Loucy (cell line): Measurements from ENCODE around the gene ARHGAP28.

Source experiments
- H2AFZ ChIP-seq: fragments of 200-600 bp; sonication (generic); 2 replicates; pipeline ENCODE4 v1.6.0; 2016; ENCODE audit warnings: antibody characterized with exemption, mild to moderate bottlenecking, low read length, moderate library complexity
- H3F3A ChIP-seq: fragments of 200-600 bp; 2 replicates; pipeline ENCODE4 v1.6.0; 2016; ENCODE audit warnings: antibody characterized with exemption, low read depth, mild to moderate bottlenecking
- H3K27me3 ChIP-seq: fragments of 200-600 bp; sonication (generic); 2 replicates; pipeline ENCODE4 v1.6.1; 2014; ENCODE audit warnings: low read length, mild to moderate bottlenecking; ENCODE audit not compliant: insufficient read depth, poor library complexity, severe bottlenecking
- H3K36me3 ChIP-seq: fragments of 200-600 bp; sonication (generic); 2 replicates; pipeline ENCODE4 v1.6.1; 2016; ENCODE audit warnings: low read length; ENCODE audit not compliant: insufficient read depth
- H3K4me1 ChIP-seq: fragments of 200-600 bp; sonication (generic); 2 replicates; pipeline ENCODE4 v1.5.1; 2014; ENCODE audit warnings: low read length, mild to moderate bottlenecking; ENCODE audit not compliant: insufficient read depth, poor library complexity, severe bottlenecking
- H3K4me2 ChIP-seq: fragments of 200-600 bp; sonication (generic); 2 replicates; pipeline ENCODE4 v1.6.0; 2014; ENCODE audit warnings: antibody characterized with exemption, low read length, low read depth, mild to moderate bottlenecking; ENCODE audit not compliant: poor library complexity, severe bottlenecking
- H3K4me3 ChIP-seq: fragments of 200-600 bp; sonication (generic); 2 replicates; pipeline ENCODE4 v1.5.1; 2014; ENCODE audit warnings: low read length, mild to moderate bottlenecking, mixed read lengths; ENCODE audit not compliant: poor library complexity, severe bottlenecking
- H3K79me2 ChIP-seq: fragments of 200-600 bp; sonication (generic); 2 replicates; pipeline ENCODE4 v1.6.1; 2014; ENCODE audit warnings: low read length; ENCODE audit not compliant: insufficient read depth
- H3K9ac ChIP-seq: fragments of 200-600 bp; sonication (generic); 2 replicates; pipeline ENCODE4 v1.6.0; 2014; ENCODE audit warnings: mild to moderate bottlenecking, low read depth, low read length, moderate library complexity; ENCODE audit not compliant: poor library complexity, severe bottlenecking
- H3K9me2 ChIP-seq: fragments of 200-600 bp; sonication (generic); replicated peaks from 2 replicates; pipeline ENCODE4 v1.6.1; 2016; ENCODE audit warnings: low read depth, low read length, mixed read lengths
- H3K9me3 ChIP-seq: fragments of 200-600 bp; sonication (generic); 2 replicates; pipeline ENCODE4 v1.6.1; 2014; ENCODE audit warnings: mild to moderate bottlenecking, antibody characterized with exemption, low read length, low read depth; ENCODE audit not compliant: insufficient read depth
- H4K20me1 ChIP-seq: fragments of 200-600 bp; sonication (generic); 2 replicates; pipeline ENCODE4 v1.6.0; 2014; ENCODE audit warnings: antibody characterized with exemption, low read length, mild to moderate bottlenecking; ENCODE audit not compliant: insufficient read depth, poor library complexity, severe bottlenecking
- CTCF ChIP-seq: fragments of 200-600 bp; sonication (generic); conservative IDR thresholded peaks from 2 replicates; pipeline ENCODE4 v1.5.1; 2014; ENCODE audit warnings: mild to moderate bottlenecking, antibody characterized with exemption, low read length
- EZH2phosphoT487 ChIP-seq: fragments of 200-600 bp; IDR thresholded peaks from 2 replicates; pipeline ENCODE4 v1.6.1; 2018; ENCODE audit warnings: antibody characterized with exemption, mild to moderate bottlenecking, moderate library complexity, borderline replicate concordance

ARHGAP28 gene

GRCh38 chr18:6951336-6952090 lies 222.0 kb downstream of the ARHGAP28 start:
- Histone ChIP-seq H3K27me3 (no peaks in the 10 kb centered on the region), H3K79me2 (no peaks in the 10 kb centered on the region), H3K4me3 (no peak overlapping the region), H3K9me3 (peaks cover 3% of the 10 kb centered on the region; the same call in 1 of the 2 replicates), H3K9me2 (no peaks in the 10 kb centered on the region), H3K36me3 (no peaks in the 10 kb centered on the region), H3F3A (no peaks in the 10 kb centered on the region), H3K4me2 (no peak overlapping the region), H3K4me1 (no peaks in the 10 kb centered on the region), H3K9ac (no peak overlapping the region), H4K20me1 (no peaks in the 10 kb centered on the region), H2AFZ (no peak overlapping the region)
- TF ChIP-seq EZH2phosphoT487 (no peak), CTCF (no peak)

GRCh38 chr18:6954501-6954900 lies 225.0 kb downstream of the ARHGAP28 start:
- Histone ChIP-seq H3K4me3 (no peak overlapping the region), H3K9me2 (no peaks in the 10 kb centered on the region), H3K9me3 (peaks cover 3% of the 10 kb centered on the region; the same call in 1 of the 2 replicates), H2AFZ (no peak overlapping the region), H3K79me2 (no peaks in the 10 kb centered on the region), H3K27me3 (no peaks in the 10 kb centered on the region), H4K20me1 (no peaks in the 10 kb centered on the region), H3K4me2 (no peak overlapping the region), H3K4me1 (no peaks in the 10 kb centered on the region), H3K9ac (no peak overlapping the region), H3K36me3 (no peaks in the 10 kb centered on the region), H3F3A (no peaks in the 10 kb centered on the region)
- TF ChIP-seq CTCF (no peak), EZH2phosphoT487 (no peak)

GRCh38 chr18:6955304-6955703 lies 225.8 kb downstream of the ARHGAP28 start:
- H3K4me3 ChIP-seq: no peak overlapping the region
- no peaks in the 10 kb centered on the region for H3K79me2 ChIP-seq
- H3K9me3 ChIP-seq: no peaks in the 10 kb centered on the region; the same call in 1 of the 2 replicates
- no peaks in the 10 kb centered on the region for H3F3A ChIP-seq
- H3K9me2 ChIP-seq: no peaks in the 10 kb centered on the region
- H2AFZ ChIP-seq: no peak overlapping the region
- no peaks in the 10 kb centered on the region for H3K36me3 ChIP-seq
- no peak overlapping the region for H3K4me2 ChIP-seq
- no peaks in the 10 kb centered on the region for H3K27me3 ChIP-seq
- no peak for TF ChIP-seq EZH2phosphoT487
- no peak overlapping the region for H3K9ac ChIP-seq
- no peaks in the 10 kb centered on the region for H3K4me1 ChIP-seq
- H4K20me1 ChIP-seq: no peaks in the 10 kb centered on the region

GRCh38 chr18:6956495-6956894 lies 227.0 kb downstream of the ARHGAP28 start:
- no peaks in the 10 kb centered on the region for H4K20me1 ChIP-seq
- H3K4me3 ChIP-seq: no peak overlapping the region
- H3F3A ChIP-seq: no peaks in the 10 kb centered on the region
- no peak overlapping the region for H2AFZ ChIP-seq
- H3K4me1 ChIP-seq: no peaks in the 10 kb centered on the region
- no peak overlapping the region for H3K4me2 ChIP-seq
- no peaks in the 10 kb centered on the region for H3K9me2 ChIP-seq
- no peaks in the 10 kb centered on the region for H3K36me3 ChIP-seq
- no peaks in the 10 kb centered on the region; the same call in 1 of the 2 replicates for H3K9me3 ChIP-seq
- H3K9ac ChIP-seq: no peak overlapping the region
- H3K27me3 ChIP-seq: no peaks in the 10 kb centered on the region
- TF ChIP-seq CTCF: no peak
- no peaks in the 10 kb centered on the region for H3K79me2 ChIP-seq
